ENCODE results near the gene KREMEN1. TPM values are rescaled to one million over a fixed set of nuclear protein-coding genes. Genes with fewer than 3 reads are reported as not detected.

Gene KREMEN1
- total and polyA plus RNA-seq, 2 donors (not counting 1 experiment from before 2014, with no cell fraction given): 0.01 TPM; not detected in 1

DNA sequence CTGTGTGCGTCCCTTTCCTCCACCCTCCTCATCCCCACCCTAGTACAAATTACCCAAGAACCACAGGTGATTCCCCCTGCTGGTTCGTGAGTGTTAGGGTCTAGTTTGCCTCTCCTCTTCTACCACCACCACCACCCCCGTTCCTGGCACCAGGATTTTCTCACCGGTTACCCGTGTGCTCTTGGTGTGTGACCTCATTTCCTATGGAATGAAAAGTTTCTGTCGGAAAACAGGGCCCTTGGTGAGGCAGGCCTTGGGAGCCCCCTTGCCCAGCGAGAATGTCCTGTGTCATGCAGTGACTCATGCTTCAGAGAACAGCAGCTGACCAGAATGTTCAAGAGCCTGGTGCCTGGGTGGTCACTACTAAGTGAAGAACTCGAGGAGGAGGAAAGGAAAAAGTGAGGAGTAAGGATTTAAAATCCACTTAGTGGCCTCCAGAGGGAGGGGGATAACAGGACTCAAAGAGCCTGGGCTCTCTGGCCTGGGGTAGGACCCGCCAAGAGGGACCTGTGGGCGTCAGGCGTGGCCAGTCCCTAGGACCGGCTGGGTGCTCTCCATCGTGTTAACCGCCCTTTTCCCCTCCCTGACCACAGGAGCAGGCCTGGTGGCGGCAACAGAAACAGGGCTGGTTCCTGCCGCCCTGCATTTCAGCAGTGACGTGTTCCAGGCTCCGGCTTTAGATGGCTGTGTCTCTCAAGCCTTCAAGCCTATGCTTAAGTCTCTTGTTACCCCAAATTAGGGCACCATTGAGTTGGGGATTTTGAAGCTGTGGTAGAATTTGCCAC, 41.4 kb upstream of the KREMEN1 start:
- no peak overlapping the region for H3K4me2 ChIP-seq (replicated peaks; ENCODE audit: low read depth, low read length, poor library complexity, severe bottlenecking)
- H3K4me3 Mint-ChIP-seq: no peak overlapping the region
- peaks cover 8 to 17% of the 10 kb centered on the region in 2 donors for H3K4me1 ChIP-seq (ENCODE audit: control insufficient read depth in 2 of 2, insufficient read depth in 2 of 2, low read length in 2 of 2)
- H3K79me2 ChIP-seq (ENCODE audit: control insufficient read depth, insufficient read depth, low read length): no peaks in the 10 kb centered on the region
- no peak overlapping the region for H3K27ac Mint-ChIP-seq
- no peaks in the 10 kb centered on the region for H3K36me3 ChIP-seq (replicated peaks in 1 of 2; ENCODE audit: control extremely low read depth in 1 of 2, control insufficient read depth in 1 of 2, extremely low read depth in 1 of 2, insufficient read depth in 2 of 2, low read length in 1 of 2)
- TF ChIP-seq, protein P1, sequence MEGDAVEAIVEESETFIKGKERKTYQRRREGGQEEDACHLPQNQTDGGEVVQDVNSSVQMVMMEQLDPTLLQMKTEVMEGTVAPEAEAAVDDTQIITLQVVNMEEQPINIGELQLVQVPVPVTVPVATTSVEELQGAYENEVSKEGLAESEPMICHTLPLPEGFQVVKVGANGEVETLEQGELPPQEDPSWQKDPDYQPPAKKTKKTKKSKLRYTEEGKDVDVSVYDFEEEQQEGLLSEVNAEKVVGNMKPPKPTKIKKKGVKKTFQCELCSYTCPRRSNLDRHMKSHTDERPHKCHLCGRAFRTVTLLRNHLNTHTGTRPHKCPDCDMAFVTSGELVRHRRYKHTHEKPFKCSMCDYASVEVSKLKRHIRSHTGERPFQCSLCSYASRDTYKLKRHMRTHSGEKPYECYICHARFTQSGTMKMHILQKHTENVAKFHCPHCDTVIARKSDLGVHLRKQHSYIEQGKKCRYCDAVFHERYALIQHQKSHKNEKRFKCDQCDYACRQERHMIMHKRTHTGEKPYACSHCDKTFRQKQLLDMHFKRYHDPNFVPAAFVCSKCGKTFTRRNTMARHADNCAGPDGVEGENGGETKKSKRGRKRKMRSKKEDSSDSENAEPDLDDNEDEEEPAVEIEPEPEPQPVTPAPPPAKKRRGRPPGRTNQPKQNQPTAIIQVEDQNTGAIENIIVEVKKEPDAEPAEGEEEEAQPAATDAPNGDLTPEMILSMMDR (IDR thresholded peaks at IDR 0.05): no peak
- TF ChIP-seq EZH2 (IDR thresholded peaks at IDR 0.05; ENCODE audit: borderline replicate concordance, insufficient read depth, low read depth, low read length, poor library complexity, severe bottlenecking): no peak
- DNase-seq: no peak
- intact Hi-C loops (cut with micrococcal nuclease): no loop called here
- no peak overlapping the region for H3K9ac ChIP-seq (ENCODE audit: low read length)
- ATAC-seq (ENCODE audit: low read depth): no peak
- H3K4me1 Mint-ChIP-seq: peaks cover 8% of the 10 kb centered on the region
- peaks cover 48% of the 10 kb centered on the region for H3K27me3 Mint-ChIP-seq
- H3K27ac ChIP-seq (ENCODE audit: low read length in 2 of 2): no peak overlapping the region
- ChIA-PET CTCF (interaction anchor here (2.1 kb wide), 1 partner anchor 9 kb away, joined by 9 read pairs; no protein-coding TSS in a partner anchor), POLR2A (no interaction called here)
- no peak overlapping the region for H2AFZ ChIP-seq (ENCODE audit: insufficient read depth, low read depth, low read length, poor library complexity, severe bottlenecking)
- H3K27me3 ChIP-seq (replicated peaks in 1 of 4; ENCODE audit: control extremely low read depth in 1 of 4, control insufficient read depth in 3 of 4, insufficient read depth in 4 of 4, low read length in 3 of 4): peaks cover 0 to 45% (median 24%) of the 10 kb centered on the region in 4 experiments
- H3K9me3 ChIP-seq (ENCODE audit: control extremely low read depth in 1 of 3, control insufficient read depth in 2 of 3, insufficient read depth in 1 of 3, low read length in 2 of 3): peaks cover 0 to 7% (median 0%) of the 10 kb centered on the region in 3 donors
- WGBS (ENCODE audit: insufficient coverage): 39% methylated on average over 13 of the region's 18 CpGs
- H3K9me3 Mint-ChIP-seq (ENCODE audit: insufficient read depth): no peaks in the 10 kb centered on the region
- H3K4me3 ChIP-seq (ENCODE audit: control extremely low read depth in 1 of 5, extremely low read depth in 1 of 5, insufficient read depth in 1 of 5, low read depth in 2 of 5, low read length in 4 of 5): no peak overlapping the region
- H4K20me1 ChIP-seq (ENCODE audit: control insufficient read depth, insufficient read depth, low read length, poor library complexity, severe bottlenecking): no peaks in the 10 kb centered on the region

DNA sequence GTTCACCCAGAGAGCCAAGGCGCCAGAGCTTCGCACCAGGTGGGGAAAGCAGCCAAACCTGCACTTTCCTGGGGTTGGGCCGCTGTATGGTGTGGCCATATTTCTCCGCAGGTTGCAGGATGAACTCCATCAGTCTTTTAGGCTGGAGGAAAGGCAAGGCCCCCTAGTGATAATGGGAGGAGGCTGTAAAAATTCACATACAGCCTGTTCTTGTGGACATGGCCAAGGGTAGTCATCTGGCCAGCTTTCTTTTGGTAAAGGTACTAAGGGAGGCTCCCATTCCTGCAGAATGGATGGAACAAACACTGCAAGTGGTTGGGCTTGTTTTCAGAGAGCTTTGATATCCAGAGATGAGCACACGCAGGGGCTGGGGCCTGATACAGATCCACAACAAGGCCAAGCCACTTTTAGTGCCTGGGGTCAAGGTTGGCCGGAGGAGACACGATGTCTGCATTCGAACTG, 40.8 kb upstream of the KREMEN1 start:
- Histone ChIP-seq H3K9ac (ENCODE audit: low read length) (no peak overlapping the region), H3K4me3 (ENCODE audit: control extremely low read depth in 1 of 5, extremely low read depth in 1 of 5, insufficient read depth in 1 of 5, low read depth in 2 of 5, low read length in 4 of 5) (no peak overlapping the region), H3K9me3 (ENCODE audit: control extremely low read depth in 1 of 3, control insufficient read depth in 2 of 3, insufficient read depth in 1 of 3, low read length in 2 of 3) (peaks cover 0 to 7% (median 0%) of the 10 kb centered on the region in 3 donors), H3K4me2 (replicated peaks; ENCODE audit: low read depth, low read length, poor library complexity, severe bottlenecking) (no peak overlapping the region), H3K27ac (ENCODE audit: low read length in 2 of 2) (no peak overlapping the region), H3K4me1 (ENCODE audit: control insufficient read depth in 2 of 2, insufficient read depth in 2 of 2, low read length in 2 of 2) (peaks cover 8 to 17% of the 10 kb centered on the region in 2 donors), H3K27me3 (replicated peaks in 1 of 4; ENCODE audit: control extremely low read depth in 1 of 4, control insufficient read depth in 3 of 4, insufficient read depth in 4 of 4, low read length in 3 of 4) (peaks cover 0 to 45% (median 24%) of the 10 kb centered on the region in 4 experiments), H4K20me1 (ENCODE audit: control insufficient read depth, insufficient read depth, low read length, poor library complexity, severe bottlenecking) (no peaks in the 10 kb centered on the region), H2AFZ (ENCODE audit: insufficient read depth, low read depth, low read length, poor library complexity, severe bottlenecking) (no peak overlapping the region), H3K79me2 (ENCODE audit: control insufficient read depth, insufficient read depth, low read length) (no peaks in the 10 kb centered on the region), H3K36me3 (replicated peaks in 1 of 2; ENCODE audit: control extremely low read depth in 1 of 2, control insufficient read depth in 1 of 2, extremely low read depth in 1 of 2, insufficient read depth in 2 of 2, low read length in 1 of 2) (no peaks in the 10 kb centered on the region)
- H3K4me1 Mint-ChIP-seq: peaks cover 8% of the 10 kb centered on the region
- ChIA-PET POLR2A (no interaction called here), CTCF (interaction anchor here (2.1 kb wide), 1 partner anchor 9 kb away, joined by 9 read pairs; no protein-coding TSS in a partner anchor)
- intact Hi-C loops (cut with micrococcal nuclease): no loop called here
- DNase-seq (no peak), ATAC-seq (ENCODE audit: low read depth) (no peak)
- WGBS (ENCODE audit: insufficient coverage): 93% methylated on average over 8 of the region's 8 CpGs
- no peak overlapping the region for H3K4me3 Mint-ChIP-seq
- TF ChIP-seq EZH2 (IDR thresholded peaks at IDR 0.05; ENCODE audit: borderline replicate concordance, insufficient read depth, low read depth, low read length, poor library complexity, severe bottlenecking): no peak
- TF ChIP-seq, protein P1 (IDR thresholded peaks at IDR 0.05): no peak
- H3K27ac Mint-ChIP-seq: no peak overlapping the region
- H3K27me3 Mint-ChIP-seq: peaks cover 48% of the 10 kb centered on the region
- H3K9me3 Mint-ChIP-seq (ENCODE audit: insufficient read depth): no peaks in the 10 kb centered on the region
